Measurements from ENCODE around the gene TEX22.

GRCh38 chr14:105411985-105412770, 13.8 kb downstream of the TEX22 start:
- TF ChIP-seq, protein P1, sequence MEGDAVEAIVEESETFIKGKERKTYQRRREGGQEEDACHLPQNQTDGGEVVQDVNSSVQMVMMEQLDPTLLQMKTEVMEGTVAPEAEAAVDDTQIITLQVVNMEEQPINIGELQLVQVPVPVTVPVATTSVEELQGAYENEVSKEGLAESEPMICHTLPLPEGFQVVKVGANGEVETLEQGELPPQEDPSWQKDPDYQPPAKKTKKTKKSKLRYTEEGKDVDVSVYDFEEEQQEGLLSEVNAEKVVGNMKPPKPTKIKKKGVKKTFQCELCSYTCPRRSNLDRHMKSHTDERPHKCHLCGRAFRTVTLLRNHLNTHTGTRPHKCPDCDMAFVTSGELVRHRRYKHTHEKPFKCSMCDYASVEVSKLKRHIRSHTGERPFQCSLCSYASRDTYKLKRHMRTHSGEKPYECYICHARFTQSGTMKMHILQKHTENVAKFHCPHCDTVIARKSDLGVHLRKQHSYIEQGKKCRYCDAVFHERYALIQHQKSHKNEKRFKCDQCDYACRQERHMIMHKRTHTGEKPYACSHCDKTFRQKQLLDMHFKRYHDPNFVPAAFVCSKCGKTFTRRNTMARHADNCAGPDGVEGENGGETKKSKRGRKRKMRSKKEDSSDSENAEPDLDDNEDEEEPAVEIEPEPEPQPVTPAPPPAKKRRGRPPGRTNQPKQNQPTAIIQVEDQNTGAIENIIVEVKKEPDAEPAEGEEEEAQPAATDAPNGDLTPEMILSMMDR (IDR thresholded peaks at IDR 0.05) = no peak
- no peak for TF ChIP-seq POLR2A (IDR thresholded peaks at IDR 0.05; ENCODE audit: low read depth)

Data from esophagus muscularis mucosa (tissue), 3 donors.